A549 (cell line): ENCODE data around the gene FN3KRP. TPM values are rescaled to one million over a fixed set of nuclear protein-coding genes. Genes with fewer than 3 reads are reported as not detected.

Source experiments
- ATAC-seq, 2 experiments: fragments of 200-7000 bp in 1 of 2; fragments of >200 bp in 1 of 2; cut with Nextera tagmentation in 1 of 2; cut with Tn5 transposase in 1 of 2; 3 replicates each; pipeline versions ENCODE4 v1.8.0 to v1.9.1; 2018 to 2020; ENCODE audit warnings: mild to moderate bottlenecking in 1 of 2, moderate library complexity in 1 of 2
- CTCF ChIA-PET: fragments of 300-600 bp; sonication (Branson Sonifier 250); formaldehyde crosslinking; extraction: SDS; loops from one replicate; lab custom pipeline; 2021; ENCODE audit warnings: antibody characterized with exemption, inconsistent platforms; lab: Yijun Ruan, JAX
- POLR2A ChIA-PET: fragments of 350-600 bp; formaldehyde crosslinking; extraction: SDS; loops from one replicate; lab custom pipeline; 2021; ENCODE audit warnings: antibody characterized with exemption, inconsistent platforms; lab: Yijun Ruan, JAX
- DNase-seq, 2 experiments: peaks; one replicate each; pipeline versions ENCODE4 v3.0.0 to v3.0.0-alpha.2; 2011 to 2016; ENCODE audit warnings: low read depth in 1 of 2, low spot score in 1 of 2
- FAIRE-seq: peaks from 2 replicates; lab custom pipeline; 2011; peaks lifted over from hg19 to GRCh38; lab: Jason Lieb, UNC
- H3K27ac ChIP-seq, 2 experiments: fragments of >200 bp; sonication (Bioruptor Twin); formaldehyde crosslinking; 3 replicates each; pipeline ENCODE4 v1.5.1; 2016 to 2017
- H3K4me1 ChIP-seq: fragments of >200 bp; sonication (Bioruptor Twin); formaldehyde crosslinking; 3 replicates; pipeline ENCODE4 v1.6.1; 2016
- H3K4me2 ChIP-seq: fragments of >200 bp; sonication (Bioruptor Twin); formaldehyde crosslinking; 3 replicates; pipeline ENCODE4 v1.6.1; 2016
- H3K4me3 ChIP-seq: fragments of >200 bp; sonication (Bioruptor Twin); formaldehyde crosslinking; 3 replicates; pipeline ENCODE4 v1.5.1; 2016
- H3K9me3 ChIP-seq: fragments of >200 bp; sonication (Bioruptor Twin); formaldehyde crosslinking; 3 replicates; pipeline ENCODE4 v1.6.1; 2016
- CBX2 ChIP-seq: fragments of 200-600 bp; sonication (generic); IDR thresholded peaks from 2 replicates; pipeline ENCODE4 v1.6.1; 2016; ENCODE audit warnings: low read depth, mild to moderate bottlenecking, borderline replicate concordance
- CHD4 ChIP-seq: fragments of 200-600 bp; sonication (generic); IDR thresholded peaks from 2 replicates; pipeline ENCODE4 v1.6.1; 2016; ENCODE audit warnings: antibody characterized with exemption, mild to moderate bottlenecking, borderline replicate concordance
- EP300 ChIP-seq, 2 experiments: fragments of >200 bp; sonication (Bioruptor Twin); formaldehyde crosslinking; IDR thresholded peaks; 2 replicates in 1 of 2; 3 replicates in 1 of 2; pipeline ENCODE4 v1.6.1; 2016 to 2017
- ESRRA ChIP-seq: fragments of 150-350 bp; IDR thresholded peaks from 2 replicates; pipeline ENCODE4 v1.6.1; 2014; ENCODE audit warnings: mild to moderate bottlenecking, low read length, borderline replicate concordance
- FOSB ChIP-seq: fragments of 250-450 bp; sonication (Bioruptor Pico); IDR thresholded peaks from 2 replicates; pipeline ENCODE4 v1.5.0; 2020; ENCODE audit warnings: mild to moderate bottlenecking, moderate library complexity
- FOXS1 ChIP-seq: fragments of 250-450 bp; sonication (Bioruptor Pico); IDR thresholded peaks from 2 replicates; pipeline ENCODE4 v1.5.0; 2020; ENCODE audit warnings: mild to moderate bottlenecking, moderate library complexity
- GATA3 ChIP-seq: IDR thresholded peaks from 2 replicates; pipeline ENCODE4 v1.6.1; 2012; ENCODE audit warnings: borderline replicate concordance
- HEYL ChIP-seq: fragments of 250-450 bp; sonication (Bioruptor Pico); IDR thresholded peaks from 2 replicates; pipeline ENCODE4 v1.8.0; 2021; ENCODE audit warnings: mild to moderate bottlenecking, moderate library complexity
- HOXB5 ChIP-seq: fragments of 250-450 bp; sonication (Bioruptor Pico); IDR thresholded peaks from 2 replicates; pipeline ENCODE4 v1.5.0; 2020; ENCODE audit warnings: mild to moderate bottlenecking, moderate library complexity
- KDM1A ChIP-seq: fragments of 200-600 bp; sonication (generic); IDR thresholded peaks from 2 replicates; pipeline ENCODE4 v1.6.1; 2016; ENCODE audit warnings: low read depth, mild to moderate bottlenecking
- MYC ChIP-seq: IDR thresholded peaks from 2 replicates; pipeline ENCODE4 v1.6.1; 2012; ENCODE audit warnings: mild to moderate bottlenecking, inconsistent platforms, low read length, improper control_type of control experiment, borderline replicate concordance
- NPAS2 ChIP-seq: fragments of 250-450 bp; sonication (Bioruptor Pico); IDR thresholded peaks from 2 replicates; pipeline ENCODE4 v1.8.0; 2022; ENCODE audit warnings: mild to moderate bottlenecking, moderate library complexity, borderline replicate concordance
- POLR2A ChIP-seq: IDR thresholded peaks from 2 replicates; pipeline ENCODE4 v1.6.1; 2012; ENCODE audit warnings: mild to moderate bottlenecking, low read length
- SMC3 ChIP-seq: fragments of >200 bp; sonication (Bioruptor Twin); formaldehyde crosslinking; IDR thresholded peaks from 3 replicates; pipeline ENCODE4 v1.6.1; 2018; ENCODE audit warnings: inconsistent platforms
- ZSCAN20 ChIP-seq: fragments of 250-450 bp; sonication (Bioruptor Pico); IDR thresholded peaks from 2 replicates; pipeline ENCODE4 v1.8.0; 2022; ENCODE audit warnings: mild to moderate bottlenecking, moderate library complexity
- WGBS: methylation state at CpG from one replicate; pipeline ENCODE4 v1.1.6; 2017; ENCODE audit errors: missing lambda C conversion rate; 5-methylcytosine and 5-hydroxymethylcytosine counted together
- polyA plus RNA-seq, 4 experiments: library from polyadenylated mRNA; depleted of rRNA in 3 of 4; stranded (reverse); fragments of >200 nt; fragmentation: RNase III in 1 of 4; extraction: RNeasy Plus Mini Kit Qiagen cat#74134 plus additional on column Dnase treatment in 1 of 4; gene quantifications; 2 replicates in 3 of 4; 3 replicates in 1 of 4; pipeline ENCODE4 v1.2.3, GENCODE V29; 2011 to 2017
- TF ChIP-seq, protein P1 (sequence below): fragments of 200-600 bp; sonication (generic); IDR thresholded peaks from 2 replicates; pipeline ENCODE4 v1.6.1; 2016; ENCODE audit warnings: antibody characterized with exemption, mild to moderate bottlenecking, moderate library complexity
- TF ChIP-seq, protein P2 (sequence below): fragments of 150-350 bp; IDR thresholded peaks from 2 replicates; pipeline ENCODE4 v1.6.1; 2014; ENCODE audit warnings: low read depth, mild to moderate bottlenecking, low read length
- TF ChIP-seq, protein P3 (sequence below): IDR thresholded peaks from 2 replicates; pipeline ENCODE4 v1.6.1; 2012
- TF ChIP-seq, protein P4 (sequence below): fragments of 250-450 bp; sonication (Bioruptor Pico); IDR thresholded peaks from 2 replicates; pipeline ENCODE4 v1.5.0; 2021; ENCODE audit warnings: mild to moderate bottlenecking, moderate library complexity, borderline replicate concordance
- TF ChIP-seq, protein P5 (sequence below): IDR thresholded peaks from 2 replicates; pipeline ENCODE4 v1.6.1; 2012; ENCODE audit warnings: low read depth, borderline replicate concordance

FN3KRP gene
- polyA plus RNA-seq, 2 of the 4 experiments (the other 2 are of a cell fraction): 41.1 to 62.4 TPM

DNA sequence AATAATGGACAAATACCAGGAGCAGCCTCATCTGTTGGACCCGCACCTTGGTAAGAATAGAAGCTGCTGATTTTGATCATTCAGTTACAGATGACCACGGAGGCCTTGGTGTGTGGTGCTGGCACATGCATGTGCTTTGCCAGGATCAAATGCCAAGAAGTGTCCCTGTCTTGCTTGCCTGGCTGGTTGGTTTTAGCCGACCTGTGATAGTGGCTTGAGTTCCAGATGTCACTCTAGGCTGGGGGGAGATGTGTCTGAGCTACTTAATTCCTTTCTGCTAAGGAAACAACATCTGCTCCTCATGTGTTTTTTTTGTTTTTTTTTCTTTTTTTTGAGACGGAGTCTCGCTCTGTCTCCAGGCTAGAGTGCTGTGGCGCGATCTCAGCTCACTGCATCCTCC, 39.7 kb downstream of the FN3KRP start:
- FAIRE-seq (no peak), ATAC-seq (no peak)
- TF ChIP-seq ZSCAN20 (CRISPR knock-in tag) (no peak), NPAS2 (CRISPR knock-in tag) (no peak), HOXB5 (no peak), HEYL (CRISPR knock-in tag) (no peak), CHD4 (no peak), EP300 (IDR thresholded peaks at IDR 0.05) (no peak), FOXS1 (CRISPR knock-in tag) (no peak), KDM1A (no peak), GATA3 (no peak), ESRRA (no peak), POLR2A (no peak), SMC3 (no peak), MYC (no peak)
- TF ChIP-seq, protein P1, sequence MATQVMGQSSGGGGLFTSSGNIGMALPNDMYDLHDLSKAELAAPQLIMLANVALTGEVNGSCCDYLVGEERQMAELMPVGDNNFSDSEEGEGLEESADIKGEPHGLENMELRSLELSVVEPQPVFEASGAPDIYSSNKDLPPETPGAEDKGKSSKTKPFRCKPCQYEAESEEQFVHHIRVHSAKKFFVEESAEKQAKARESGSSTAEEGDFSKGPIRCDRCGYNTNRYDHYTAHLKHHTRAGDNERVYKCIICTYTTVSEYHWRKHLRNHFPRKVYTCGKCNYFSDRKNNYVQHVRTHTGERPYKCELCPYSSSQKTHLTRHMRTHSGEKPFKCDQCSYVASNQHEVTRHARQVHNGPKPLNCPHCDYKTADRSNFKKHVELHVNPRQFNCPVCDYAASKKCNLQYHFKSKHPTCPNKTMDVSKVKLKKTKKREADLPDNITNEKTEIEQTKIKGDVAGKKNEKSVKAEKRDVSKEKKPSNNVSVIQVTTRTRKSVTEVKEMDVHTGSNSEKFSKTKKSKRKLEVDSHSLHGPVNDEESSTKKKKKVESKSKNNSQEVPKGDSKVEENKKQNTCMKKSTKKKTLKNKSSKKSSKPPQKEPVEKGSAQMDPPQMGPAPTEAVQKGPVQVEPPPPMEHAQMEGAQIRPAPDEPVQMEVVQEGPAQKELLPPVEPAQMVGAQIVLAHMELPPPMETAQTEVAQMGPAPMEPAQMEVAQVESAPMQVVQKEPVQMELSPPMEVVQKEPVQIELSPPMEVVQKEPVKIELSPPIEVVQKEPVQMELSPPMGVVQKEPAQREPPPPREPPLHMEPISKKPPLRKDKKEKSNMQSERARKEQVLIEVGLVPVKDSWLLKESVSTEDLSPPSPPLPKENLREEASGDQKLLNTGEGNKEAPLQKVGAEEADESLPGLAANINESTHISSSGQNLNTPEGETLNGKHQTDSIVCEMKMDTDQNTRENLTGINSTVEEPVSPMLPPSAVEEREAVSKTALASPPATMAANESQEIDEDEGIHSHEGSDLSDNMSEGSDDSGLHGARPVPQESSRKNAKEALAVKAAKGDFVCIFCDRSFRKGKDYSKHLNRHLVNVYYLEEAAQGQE: no peak
- TF ChIP-seq, protein P2, sequence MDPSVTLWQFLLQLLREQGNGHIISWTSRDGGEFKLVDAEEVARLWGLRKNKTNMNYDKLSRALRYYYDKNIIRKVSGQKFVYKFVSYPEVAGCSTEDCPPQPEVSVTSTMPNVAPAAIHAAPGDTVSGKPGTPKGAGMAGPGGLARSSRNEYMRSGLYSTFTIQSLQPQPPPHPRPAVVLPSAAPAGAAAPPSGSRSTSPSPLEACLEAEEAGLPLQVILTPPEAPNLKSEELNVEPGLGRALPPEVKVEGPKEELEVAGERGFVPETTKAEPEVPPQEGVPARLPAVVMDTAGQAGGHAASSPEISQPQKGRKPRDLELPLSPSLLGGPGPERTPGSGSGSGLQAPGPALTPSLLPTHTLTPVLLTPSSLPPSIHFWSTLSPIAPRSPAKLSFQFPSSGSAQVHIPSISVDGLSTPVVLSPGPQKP: no peak
- TF ChIP-seq, protein P3, sequence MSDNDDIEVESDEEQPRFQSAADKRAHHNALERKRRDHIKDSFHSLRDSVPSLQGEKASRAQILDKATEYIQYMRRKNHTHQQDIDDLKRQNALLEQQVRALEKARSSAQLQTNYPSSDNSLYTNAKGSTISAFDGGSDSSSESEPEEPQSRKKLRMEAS: no peak
- TF ChIP-seq, protein P4, sequence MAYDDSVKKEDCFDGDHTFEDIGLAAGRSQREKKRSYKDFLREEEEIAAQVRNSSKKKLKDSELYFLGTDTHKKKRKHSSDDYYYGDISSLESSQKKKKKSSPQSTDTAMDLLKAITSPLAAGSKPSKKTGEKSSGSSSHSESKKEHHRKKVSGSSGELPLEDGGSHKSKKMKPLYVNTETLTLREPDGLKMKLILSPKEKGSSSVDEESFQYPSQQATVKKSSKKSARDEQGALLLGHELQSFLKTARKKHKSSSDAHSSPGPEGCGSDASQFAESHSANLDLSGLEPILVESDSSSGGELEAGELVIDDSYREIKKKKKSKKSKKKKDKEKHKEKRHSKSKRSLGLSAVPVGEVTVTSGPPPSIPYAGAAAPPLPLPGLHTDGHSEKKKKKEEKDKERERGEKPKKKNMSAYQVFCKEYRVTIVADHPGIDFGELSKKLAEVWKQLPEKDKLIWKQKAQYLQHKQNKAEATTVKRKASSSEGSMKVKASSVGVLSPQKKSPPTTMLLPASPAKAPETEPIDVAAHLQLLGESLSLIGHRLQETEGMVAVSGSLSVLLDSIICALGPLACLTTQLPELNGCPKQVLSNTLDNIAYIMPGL: no peak
- TF ChIP-seq, protein P5, sequence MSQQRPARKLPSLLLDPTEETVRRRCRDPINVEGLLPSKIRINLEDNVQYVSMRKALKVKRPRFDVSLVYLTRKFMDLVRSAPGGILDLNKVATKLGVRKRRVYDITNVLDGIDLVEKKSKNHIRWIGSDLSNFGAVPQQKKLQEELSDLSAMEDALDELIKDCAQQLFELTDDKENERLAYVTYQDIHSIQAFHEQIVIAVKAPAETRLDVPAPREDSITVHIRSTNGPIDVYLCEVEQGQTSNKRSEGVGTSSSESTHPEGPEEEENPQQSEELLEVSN: no peak
- TF ChIP-seq, all 56 proteins: peak for 0
- ChIA-PET POLR2A (no interaction called here), CTCF (interaction anchor here (0.6 to 5.0 kb wide), 10 partner anchors 9 to 425 kb away, joined by 3 to 27 read pairs (median 5); no protein-coding TSS in a partner anchor)
- WGBS: 94% methylated on average over 7 of the region's 7 CpGs
- Histone ChIP-seq H3K27ac (no peak overlapping the region), H3K4me2 (no peak overlapping the region), H3K9me3 (no peaks in the 10 kb centered on the region), H3K4me3 (no peak overlapping the region), H3K4me1 (peaks cover 13% of the 10 kb centered on the region)
- no peak for DNase-seq

DNA sequence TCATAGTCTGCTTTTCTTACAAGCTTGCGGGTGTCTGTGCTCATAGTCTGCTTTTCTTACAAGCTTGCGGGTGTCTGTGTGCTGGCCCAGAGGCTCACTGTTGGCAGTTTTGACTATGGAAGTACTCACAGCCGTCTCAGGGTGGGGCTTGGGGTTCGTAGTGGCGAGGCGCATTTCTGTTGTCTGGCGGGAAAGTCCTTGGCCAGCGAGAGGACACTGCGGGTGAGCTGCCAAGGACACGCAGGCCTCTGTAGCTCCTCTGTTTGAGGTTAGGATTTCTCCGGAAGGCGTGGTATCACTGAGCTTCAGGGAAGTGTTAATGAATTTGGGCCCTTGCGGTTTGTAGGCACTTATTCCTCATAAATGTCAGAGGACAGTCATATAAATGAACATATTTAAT, 48.9 kb downstream of the FN3KRP start:
- no peaks in the 10 kb centered on the region for H3K4me1 ChIP-seq
- CTCF ChIA-PET: interaction anchor here (0.7 to 20.7 kb wide), 6 partner anchors 10 to 415 kb away, joined by 4 to 450 read pairs (median 5); no protein-coding TSS in a partner anchor
- H3K4me2 ChIP-seq: no peak overlapping the region
- ATAC-seq: no peak
- no peak for TF ChIP-seq GATA3
- no peak for TF ChIP-seq CBX2
- TF ChIP-seq FOSB (CRISPR knock-in tag): no peak
- TF ChIP-seq, all 56 proteins: peak for 0
- 94% methylated on average over 13 of the region's 13 CpGs for WGBS
- no peak overlapping the region for H3K27ac ChIP-seq
- no peak for DNase-seq
- POLR2A ChIA-PET: no interaction called here
- H3K4me3 ChIP-seq: no peak overlapping the region
- FAIRE-seq: no peak
- no peaks in the 10 kb centered on the region for H3K9me3 ChIP-seq
